SK-MEL-5 (cell line): ENCODE results near the gene DMD. TPM values are rescaled to one million over a fixed set of nuclear protein-coding genes. Genes with fewer than 3 reads are reported as not detected.
A peak's percentile ranks its signal among the peaks of the same experiment; 100 is the strongest.
"Not testable (repeated sequence)": the region's sequence is repeated elsewhere in the genome, so short reads cannot be mapped to it uniquely, and the experiment has no call there.

ENCODE experiments used
- DNase-seq: peaks from one replicate; pipeline ENCODE4 v3.0.0-alpha.2; 2016; ENCODE audit warnings: low read depth, low spot score
- in situ Hi-C: cut with HindIII; loops from 2 replicates; pipeline ENCODE4 v1.10.0; 2016; ENCODE audit warnings: low sequenced_read_pairs, high pct_unique_total_duplicates, low pct_unique_long_range_greater_than_20kb
- polyA plus RNA-seq, 2 experiments: library from polyadenylated mRNA; depleted of rRNA; stranded (reverse); fragments of >200 nt; gene quantifications; 2 replicates each; pipeline ENCODE4 v1.2.3, GENCODE V29; 2015
- total RNA-seq: library from RNA; depleted of rRNA; stranded (reverse); fragments of >200 nt; shearing (Covaris generic); gene quantifications from 2 replicates; pipeline ENCODE4 v1.2.3, GENCODE V29; 2014; rRNA removed

The DMD gene
- total RNA-seq: 12.8 and 12.9 TPM in 2 replicates
- polyA plus RNA-seq (2015; cell fraction: cytosol; rRNA removed): 11.5 and 16.5 TPM in 2 replicates
- polyA plus RNA-seq (2015; cell fraction: nucleus; rRNA removed): 13.1 and 20.9 TPM in 2 replicates

DNA sequence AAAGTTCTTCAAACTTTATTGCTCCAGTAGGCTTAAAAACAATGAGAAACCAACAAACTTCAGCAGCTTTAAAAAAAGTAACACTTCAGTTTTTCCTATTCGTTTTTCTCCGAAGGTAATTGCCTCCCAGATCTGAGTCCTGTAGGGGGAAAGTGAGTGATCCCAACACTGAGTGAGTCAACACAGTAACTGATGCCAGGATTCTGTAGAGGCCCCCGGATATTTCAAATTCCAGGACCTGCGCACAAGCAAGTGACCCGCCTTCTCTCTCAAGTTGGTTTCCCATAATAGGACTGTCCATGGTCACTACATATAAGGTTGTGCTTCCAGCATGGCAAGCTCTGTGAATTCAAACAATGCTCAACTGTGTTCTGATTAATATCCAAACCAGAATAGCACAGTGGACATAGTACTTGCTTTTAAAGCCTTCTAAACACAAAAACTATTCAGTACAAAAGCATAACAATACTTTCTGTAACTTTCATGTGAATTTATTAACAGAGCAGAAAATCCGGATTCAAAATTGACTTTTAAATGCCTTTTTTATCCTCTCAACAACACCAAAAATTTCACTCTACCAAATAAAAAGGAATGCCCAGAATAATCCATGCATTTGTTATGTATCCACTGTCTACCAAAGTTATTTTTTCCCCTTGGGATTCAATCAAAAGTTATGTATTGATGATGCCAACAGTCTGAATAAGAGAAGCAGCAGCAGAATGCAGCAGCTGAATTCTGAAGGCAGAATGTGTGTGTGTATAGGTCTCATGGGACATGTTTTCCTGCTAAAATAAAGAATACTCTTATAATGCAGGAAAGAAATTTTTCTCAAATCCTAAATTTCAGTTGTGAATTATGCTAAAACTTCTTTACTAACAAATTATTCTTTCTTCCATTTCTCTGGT is at the start of gene DMD:
DMD (minus strand) TSS at position 194 of the 905 bp plus-strand sequence. CDS start 237 bp downstream, outside the sequence.
- peak; percentile 95 for DNase-seq
- in situ Hi-C loops: no loop called here

DNA sequence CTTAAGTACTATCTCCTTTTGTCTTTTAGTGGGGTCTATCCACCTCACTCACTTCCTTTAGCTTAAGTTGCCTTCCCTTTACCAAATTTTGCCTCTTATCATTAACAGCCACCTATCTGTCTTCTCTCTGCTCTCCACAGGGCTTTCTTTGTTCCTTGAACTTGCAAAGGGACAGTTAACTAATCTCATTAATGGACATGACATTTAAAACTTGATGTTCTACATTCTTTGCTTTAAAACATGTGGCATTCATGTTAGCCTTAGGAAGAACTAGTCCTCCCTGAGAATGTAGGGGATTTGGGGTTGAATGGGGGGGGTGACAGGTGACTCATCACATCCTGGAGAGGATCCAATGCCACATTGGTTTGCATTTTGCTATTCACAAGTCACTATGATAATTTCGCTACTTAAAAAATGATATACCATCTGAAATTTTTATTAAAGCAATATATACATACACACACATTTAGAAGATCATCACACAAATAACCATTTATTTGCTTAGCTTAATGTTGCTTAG is 41.0 kb upstream of the DMD start:
- in situ Hi-C loops: no loop called here
- DNase-seq: peak; percentile 35

DNA sequence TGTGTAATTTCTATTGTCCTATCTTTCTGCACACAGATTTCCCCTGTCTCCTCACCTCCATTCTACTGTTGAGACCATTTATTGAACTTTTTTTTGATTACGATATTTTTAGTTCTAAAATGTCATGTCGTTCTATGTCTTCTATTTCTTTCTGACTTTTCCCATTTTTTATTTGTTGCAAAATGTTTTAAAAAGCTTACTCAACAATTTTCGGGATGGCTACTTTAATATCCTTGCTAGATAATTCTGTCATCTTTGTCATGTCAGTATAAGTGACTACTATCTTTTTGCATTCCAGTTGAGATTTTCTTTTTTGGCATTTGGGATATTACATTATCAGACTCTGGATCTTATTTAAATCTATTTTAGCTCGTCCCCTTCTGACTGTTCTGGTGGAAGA is 7.5 kb upstream of the DMD start:
- no peak for DNase-seq
- in situ Hi-C loops: no loop called here

DNA sequence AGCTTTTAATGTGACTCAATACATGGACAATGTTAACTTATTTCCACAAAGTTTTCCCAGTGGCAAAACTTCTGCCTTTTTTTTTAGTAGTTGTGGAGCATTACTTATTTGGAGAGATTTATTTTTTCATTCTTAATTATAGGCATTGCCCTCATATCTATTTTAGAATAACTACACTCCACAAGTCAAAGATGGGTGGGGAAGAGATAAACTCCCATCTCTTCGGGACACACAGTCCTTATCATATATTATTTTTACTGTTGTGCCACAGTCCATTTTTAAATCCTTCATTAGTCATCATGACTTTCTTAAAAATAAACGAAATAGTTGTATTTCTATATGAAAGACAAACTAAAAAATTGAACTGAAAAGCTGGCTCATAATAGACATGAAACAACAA is 1.2 kb downstream of the DMD start:
- in situ Hi-C loops: no loop called here
- DNase-seq: no peak

DNA sequence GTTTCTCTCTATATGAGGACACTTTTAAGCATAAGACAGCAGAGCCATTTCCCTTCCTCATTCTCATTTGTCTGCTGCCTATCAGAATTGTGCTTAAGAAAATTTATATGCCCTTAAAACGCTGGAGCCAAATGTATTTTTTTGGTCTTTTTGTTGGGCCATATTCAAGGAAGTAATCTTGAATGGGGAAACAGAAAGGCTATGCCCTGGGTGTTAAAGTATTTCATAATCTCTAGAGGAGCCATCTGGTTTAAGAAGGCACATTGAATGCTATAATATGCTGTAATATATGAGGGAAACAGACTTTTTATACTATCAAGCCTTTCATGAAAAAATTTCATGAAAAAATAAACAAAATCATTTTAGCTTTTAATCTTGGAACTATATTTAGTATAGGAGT is 4.3 kb downstream of the DMD start:
- in situ Hi-C loops: no loop called here

DNA sequence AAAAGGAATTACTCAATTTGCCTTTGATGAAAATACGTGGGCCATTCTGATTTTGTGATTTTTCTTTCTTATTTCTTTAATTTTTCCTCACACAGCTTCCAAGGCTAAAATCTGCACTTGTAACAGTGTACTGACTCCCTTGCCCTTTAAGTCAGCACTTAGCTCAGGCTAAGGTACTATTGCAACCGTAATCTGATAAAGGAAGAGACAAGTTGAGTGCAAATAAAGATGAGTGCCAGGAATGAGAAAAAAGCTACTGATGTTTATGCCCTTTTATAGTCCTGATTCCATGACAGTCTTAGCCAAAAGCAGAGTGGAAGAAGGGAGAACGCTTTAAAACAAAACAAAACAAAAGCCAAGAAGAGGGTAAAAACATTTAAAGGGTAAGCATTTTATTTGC is 6.0 kb downstream of the DMD start:
- no peak for DNase-seq
- in situ Hi-C loops: no loop called here

More for the DNA sequence above, 4.3 kb downstream of the DMD start:
- DNase-seq: peak; percentile 14

DNA sequence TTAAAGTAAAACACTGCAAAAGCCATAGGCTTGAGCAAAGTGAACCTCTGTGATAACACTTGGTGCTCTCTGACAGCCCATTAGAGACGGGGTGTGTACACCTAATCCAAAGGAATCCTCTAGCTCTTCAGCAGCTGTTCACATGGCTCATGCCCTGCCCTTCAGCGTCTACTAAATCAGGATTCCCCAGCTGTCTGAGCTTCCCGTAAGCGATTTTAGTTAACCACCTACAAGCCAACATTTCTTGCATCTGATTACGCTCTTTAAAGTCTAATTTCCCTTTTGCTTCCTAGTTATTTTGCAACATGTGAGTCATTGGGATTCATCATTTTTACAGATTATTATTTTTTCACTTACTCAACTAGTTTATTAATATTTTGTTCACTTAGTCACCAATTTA is 6.5 kb downstream of the DMD start:
- in situ Hi-C loops: no loop called here
- DNase-seq: no peak

DNA sequence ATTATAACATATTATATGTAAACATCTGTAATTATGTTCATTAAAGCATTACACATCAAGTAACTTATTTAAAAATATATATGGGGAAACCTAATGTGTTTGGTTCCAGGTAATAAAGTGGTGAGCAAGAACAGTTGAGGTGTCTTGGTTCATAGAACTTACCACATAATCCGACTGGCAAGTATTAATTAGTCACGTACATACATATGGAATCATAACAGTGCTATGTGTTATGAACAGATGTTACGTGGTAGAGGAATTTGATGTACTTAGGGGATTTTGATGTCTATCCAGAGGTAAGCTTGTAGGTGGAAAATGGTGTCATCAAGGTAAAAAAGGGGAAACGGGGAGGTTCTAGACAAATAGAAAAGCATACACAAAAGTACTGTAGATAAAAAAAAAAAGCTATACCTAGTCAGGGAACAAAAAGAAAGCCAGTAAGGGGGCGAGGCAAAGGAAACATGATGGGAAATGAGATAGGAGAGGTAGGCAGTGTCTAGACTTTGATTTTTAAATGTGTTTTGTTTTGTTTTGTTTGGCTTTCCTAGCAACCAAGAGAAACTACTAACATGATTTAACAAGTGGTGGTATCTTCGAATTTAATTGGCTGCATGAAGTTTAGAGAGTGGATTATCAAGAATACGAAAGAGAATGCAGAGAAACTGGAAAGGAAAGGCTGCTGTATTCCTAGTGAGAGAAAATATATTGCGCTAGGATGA is 12.6 kb downstream of the DMD start:
- in situ Hi-C loops: no loop called here
- DNase-seq: no peak

DNA sequence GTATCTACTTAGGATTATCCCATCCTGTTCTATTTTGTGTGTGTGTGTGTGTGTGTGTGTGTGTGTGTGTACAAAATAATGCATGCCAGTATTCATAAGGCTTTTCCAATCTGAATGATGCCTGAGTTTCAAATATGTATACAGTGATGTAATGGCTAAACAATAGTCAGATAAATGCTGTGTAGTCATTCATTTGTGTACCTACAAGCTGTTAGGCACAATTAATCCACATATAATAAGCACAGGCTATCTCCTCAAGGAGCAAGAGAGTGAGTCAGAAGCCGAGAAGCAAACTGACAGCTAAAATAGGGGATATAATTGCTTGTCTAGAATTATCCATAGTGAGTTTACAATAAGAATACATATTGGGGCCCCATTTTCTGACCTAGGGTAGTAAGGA is 15.7 kb downstream of the DMD start:
- no peak for DNase-seq
- in situ Hi-C loops: no loop called here

DNA sequence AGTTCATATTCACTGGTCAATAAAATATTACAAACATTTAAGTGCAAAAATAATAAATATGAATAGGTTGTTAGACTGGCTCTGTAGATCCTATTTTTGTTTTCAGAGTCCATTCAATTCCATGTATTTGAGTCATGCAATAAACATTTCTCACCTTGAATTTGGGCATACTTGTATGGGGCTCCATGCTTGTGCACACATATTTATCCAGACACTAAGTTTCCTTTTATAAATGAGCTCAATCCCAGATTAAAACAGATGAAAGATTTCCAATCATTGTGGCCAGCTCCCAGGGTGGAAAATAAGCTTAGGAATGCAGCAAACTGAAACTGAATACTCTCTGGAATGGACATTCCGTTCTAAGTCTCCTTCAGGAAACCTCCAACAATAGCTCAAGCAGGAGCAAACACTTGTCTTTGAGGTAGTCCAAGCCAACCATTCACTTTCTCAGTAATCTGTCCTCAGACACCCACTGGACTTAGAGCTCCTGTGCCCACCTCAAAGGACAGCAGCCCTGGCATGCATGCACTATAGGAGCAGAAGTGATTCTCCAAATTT is 16.4 kb downstream of the DMD start:
- in situ Hi-C loops: no loop called here
- DNase-seq: no peak

DNA sequence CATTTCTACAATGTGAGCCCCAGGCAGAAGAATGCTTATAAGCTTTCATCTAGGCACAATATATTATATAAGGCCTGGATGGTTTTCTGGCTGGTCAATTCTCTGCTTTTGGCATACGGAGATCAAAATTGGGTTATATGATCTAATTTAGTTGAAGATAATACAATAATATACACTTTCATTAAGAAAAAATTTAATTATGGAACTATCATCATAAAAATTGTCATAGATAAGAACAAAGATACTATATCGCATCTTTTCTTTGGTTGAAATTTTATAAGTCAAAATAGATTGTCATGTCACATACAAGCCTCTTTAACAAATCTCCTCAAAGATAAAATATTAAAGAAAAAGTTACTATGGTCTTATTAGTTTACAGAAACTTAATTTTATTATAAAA is 17.1 kb downstream of the DMD start:
- no peak for DNase-seq
- in situ Hi-C loops: no loop called here

DNA sequence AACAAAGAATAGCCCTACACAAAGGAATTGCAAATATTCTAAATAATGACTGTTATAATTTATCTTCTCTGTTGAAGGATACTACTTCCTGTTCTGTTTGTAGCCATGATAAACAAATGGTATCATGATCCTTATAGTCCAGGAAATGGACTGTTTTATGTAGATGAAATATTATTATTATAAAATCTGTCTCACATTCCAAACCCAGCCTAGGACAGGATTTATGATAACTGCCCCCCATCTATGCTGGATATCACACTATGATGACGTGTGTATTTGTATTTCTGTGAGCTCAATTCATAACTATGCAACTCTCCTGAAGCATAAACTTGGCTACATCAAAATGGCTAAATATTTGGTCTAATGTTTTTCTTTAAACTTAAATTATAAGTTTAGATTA is 21.3 kb downstream of the DMD start:
- in situ Hi-C loops: no loop called here
- DNase-seq: no peak

DNA sequence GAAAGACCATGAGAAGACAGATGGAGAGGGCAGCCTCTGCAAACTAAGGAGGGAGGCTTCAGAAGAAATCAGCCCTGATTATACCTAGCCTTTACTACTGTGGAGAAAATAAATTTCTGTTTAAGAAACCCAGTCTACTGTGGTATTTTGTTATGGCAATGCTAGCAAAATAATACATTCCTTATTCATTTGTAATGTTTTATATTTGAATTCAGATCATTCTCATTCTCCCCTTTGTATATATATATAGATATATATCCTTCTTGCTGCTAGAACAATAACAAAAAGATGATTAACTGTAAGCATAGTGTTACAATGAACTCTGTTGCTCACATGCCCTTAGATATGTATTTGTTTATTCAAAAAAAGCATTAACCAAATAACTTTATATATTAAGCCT is 22.5 kb downstream of the DMD start:
- DNase-seq: no peak
- in situ Hi-C loops: no loop called here

DNA sequence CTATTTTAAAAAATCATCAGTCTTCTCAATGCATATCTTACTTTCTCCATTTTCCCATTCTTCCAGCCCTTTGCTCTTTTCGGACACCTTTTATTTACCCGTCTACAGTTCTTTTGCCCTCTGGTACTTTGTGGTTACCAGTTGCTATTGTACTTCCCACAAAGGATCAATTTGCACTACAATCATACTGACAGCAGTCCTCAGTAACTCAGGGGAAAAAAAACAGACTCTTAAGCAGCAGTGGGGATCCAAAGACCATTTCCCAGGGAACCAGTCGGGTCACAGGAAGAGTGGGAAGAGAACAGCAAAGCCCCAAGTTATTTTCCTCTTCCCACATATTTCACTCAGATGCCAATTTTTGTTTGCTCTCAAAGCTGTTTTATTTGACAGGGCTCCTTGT is 23.1 kb downstream of the DMD start:
- DNase-seq: no peak
- in situ Hi-C loops: no loop called here

DNA sequence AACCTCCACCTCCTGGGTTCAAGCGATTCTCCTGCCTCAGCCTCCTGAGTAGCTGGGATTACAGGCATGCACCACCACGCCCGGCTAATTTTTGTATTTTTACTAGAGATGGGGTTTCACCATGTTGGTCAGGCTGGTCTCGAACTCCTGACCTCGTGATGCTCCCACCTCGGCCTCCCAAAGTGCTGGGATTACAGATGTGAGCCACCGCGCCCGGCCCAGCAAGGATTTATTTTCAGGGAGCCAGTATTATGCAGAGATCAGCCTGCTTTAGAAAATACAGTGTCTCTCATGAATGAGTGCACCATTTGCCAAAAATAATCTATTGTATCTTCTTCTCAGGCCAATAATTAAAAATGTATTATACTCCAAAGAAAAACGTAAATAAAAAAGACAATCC is 26.5 kb downstream of the DMD start:
- in situ Hi-C loops, DNase-seq: not testable (repeated sequence)

DNA sequence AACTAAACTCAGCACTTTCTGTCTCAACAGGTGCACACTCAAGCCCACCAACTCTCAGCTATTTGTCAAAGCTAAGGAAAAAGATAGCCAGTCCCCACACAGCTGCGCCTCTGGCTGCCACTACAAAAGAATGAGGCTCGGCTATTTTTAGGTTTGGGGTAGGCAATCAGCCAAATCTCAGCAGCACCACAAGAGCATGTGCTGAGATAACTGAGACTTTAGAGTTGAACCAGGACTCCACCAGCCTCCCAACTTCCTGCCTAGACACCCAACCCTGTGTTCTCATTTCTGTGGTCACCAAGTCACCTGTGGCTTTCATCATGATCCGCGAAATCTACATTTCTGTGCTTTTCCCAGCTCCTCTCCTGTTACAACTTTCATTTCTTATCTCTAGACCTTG is 28.0 kb downstream of the DMD start:
- DNase-seq: peak; percentile 67
- in situ Hi-C loops: no loop called here

DNA sequence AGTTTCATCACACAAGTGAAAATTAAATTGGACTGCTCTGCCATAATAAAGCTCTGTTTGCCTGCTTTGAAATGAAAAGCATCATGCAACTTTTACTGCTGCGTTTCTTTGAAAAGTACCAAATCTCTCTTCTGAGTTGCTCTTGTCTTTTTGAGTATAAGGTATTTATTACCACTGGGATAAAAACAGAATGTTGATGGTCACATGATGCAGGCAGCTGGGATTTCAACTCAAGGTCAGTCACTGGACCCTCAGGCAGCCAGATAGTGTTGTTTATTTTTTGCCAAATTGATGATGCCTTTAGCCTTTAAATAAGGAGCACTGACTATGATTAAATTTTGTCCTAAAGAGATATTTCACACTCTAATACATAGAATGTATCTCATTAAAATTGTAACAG is 32.7 kb downstream of the DMD start:
- in situ Hi-C loops: loop anchor here (10.0 kb wide), 1 partner anchor 74 kb away; no protein-coding TSS in a partner anchor
- DNase-seq: no peak

DNA sequence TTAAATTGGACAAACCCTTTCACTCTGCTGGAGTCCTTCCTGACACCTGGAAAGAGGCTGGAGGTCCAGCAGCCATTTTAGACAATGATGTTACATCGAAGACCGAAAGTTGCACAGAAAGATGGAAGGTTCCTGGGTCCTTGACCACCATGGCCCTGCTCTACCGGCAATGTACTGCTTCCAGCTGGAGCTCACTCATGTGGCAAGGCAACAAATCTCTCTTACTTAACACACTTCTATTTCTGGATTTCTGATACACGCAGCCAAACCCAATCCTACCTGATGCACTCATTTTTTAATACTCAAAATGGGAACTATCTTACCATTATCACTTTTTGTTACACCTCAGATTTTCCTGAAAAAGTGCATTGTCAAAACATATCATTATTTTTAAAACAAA is 33.1 kb downstream of the DMD start:
- no peak for DNase-seq
- in situ Hi-C loops: loop anchor here (10.0 kb wide), 1 partner anchor 73 kb away; no protein-coding TSS in a partner anchor
